ENCODE measurements around the gene SPATS2L.
A peak's percentile ranks its signal among the peaks of the same experiment; 100 is the strongest.

Gene SPATS2L

DNA sequence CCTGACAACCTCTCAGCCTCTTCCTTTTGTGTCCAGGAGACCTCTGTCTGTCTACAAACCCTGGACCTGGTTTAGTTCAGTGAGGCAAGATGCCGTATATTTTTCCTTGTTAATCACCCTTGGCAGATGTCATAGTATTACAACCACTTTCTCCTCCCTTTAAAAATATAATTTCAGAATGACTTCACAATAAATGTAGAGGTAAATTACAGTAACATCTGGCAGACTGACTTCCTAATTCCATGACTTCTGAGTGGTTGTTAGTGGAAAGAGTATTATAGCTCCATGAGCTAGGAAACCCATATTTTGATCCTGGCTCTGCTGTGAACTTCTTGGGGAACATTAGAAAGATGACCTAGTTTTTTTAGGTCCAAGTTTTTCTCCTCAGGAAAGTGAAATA lies 39.5 kb downstream of the SPATS2L start:
- H3K4me3 ChIP-seq (ENCODE audit: insufficient read depth, low read depth, low read length) = no peak overlapping the region
- no peaks in the 10 kb centered on the region for H3K36me3 ChIP-seq (ENCODE audit: control insufficient read depth, insufficient read depth, low read length)
- no peaks in the 10 kb centered on the region for H3K27me3 ChIP-seq (ENCODE audit: control insufficient read depth, insufficient read depth, low read length, poor library complexity, severe bottlenecking)
- 88% methylated on average over 1 of the region's 1 CpG; no CpG with 5 or more reads in 1 of the 2 experiments for WGBS, 2 experiments
- peaks cover 3% of the 10 kb centered on the region for H3K4me1 ChIP-seq (ENCODE audit: control insufficient read depth, insufficient read depth, low read length)
- H3K9me3 ChIP-seq (ENCODE audit: control insufficient read depth, low read length) = no peaks in the 10 kb centered on the region
- no peak overlapping the region for H3K27ac ChIP-seq (ENCODE audit: insufficient read depth, low read depth, low read length, poor library complexity, severe bottlenecking)

DNA sequence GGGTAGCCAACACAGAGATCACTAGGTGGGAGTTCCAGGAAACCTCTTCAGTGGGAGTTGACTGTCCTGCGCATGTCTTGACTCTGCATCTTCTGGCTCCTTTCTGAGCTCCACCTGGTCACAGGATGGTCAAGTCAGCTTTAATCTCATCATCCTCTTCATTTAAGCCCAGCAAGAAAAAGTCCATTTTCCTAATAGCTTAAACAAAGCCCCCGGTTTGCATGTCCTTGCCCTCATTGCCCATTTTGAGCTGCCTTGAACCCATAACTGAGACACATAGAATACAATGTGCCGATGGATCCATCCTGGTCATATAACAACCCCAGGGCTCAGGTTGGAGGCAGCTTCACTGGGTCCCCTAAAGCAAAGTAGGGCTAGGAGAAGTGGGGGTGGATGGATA lies 40.8 kb downstream of the SPATS2L start:
- Histone ChIP-seq H3K27ac (ENCODE audit: insufficient read depth, low read depth, low read length, poor library complexity, severe bottlenecking) (no peak overlapping the region), H3K4me3 (ENCODE audit: insufficient read depth, low read depth, low read length) (no peak overlapping the region), H3K9me3 (ENCODE audit: control insufficient read depth, low read length) (no peaks in the 10 kb centered on the region), H3K36me3 (ENCODE audit: control insufficient read depth, insufficient read depth, low read length) (no peaks in the 10 kb centered on the region), H3K4me1 (ENCODE audit: control insufficient read depth, insufficient read depth, low read length) (peaks cover 15% of the 10 kb centered on the region), H3K27me3 (ENCODE audit: control insufficient read depth, insufficient read depth, low read length, poor library complexity, severe bottlenecking) (no peaks in the 10 kb centered on the region)
- WGBS, 2 experiments = 96 to 98% methylated on average over 3 of the region's 3 CpGs

DNA sequence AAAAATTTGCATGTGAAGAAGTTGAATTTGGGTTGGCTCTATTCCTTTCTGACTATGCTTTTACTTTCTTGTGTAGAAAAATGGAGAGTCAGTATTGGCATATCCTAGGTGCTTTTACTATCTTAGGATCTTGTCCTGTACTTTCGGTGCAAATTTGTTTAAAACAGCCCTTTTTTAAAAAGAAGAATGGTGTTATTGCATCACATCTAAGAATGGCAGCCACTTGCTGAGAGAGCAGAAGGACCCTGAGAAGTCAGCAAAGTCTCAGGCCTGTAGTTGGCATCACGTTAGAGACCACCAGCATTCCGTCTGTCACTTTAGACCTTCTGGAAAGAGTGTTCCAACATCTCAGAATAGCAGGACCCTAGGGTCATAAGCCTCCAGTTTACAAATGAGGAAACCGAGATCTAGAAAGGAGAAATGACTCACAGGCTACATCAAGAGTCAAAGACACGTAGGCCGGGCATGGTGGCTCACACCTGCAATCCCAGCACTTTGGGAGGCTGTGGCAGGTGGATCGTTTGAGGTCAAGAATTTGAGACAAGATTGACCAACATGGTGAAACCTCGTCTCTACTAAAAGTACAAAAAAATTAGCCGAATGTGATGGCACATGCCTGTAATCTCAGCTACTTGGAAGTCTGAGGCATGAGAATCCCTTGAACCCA lies 42.5 kb downstream of the SPATS2L start:
- Histone ChIP-seq H3K27me3 (ENCODE audit: control insufficient read depth, insufficient read depth, low read length, poor library complexity, severe bottlenecking) (no peaks in the 10 kb centered on the region), H3K36me3 (ENCODE audit: control insufficient read depth, insufficient read depth, low read length) (no peaks in the 10 kb centered on the region), H3K4me3 (ENCODE audit: insufficient read depth, low read depth, low read length) (no peak overlapping the region), H3K4me1 (ENCODE audit: control insufficient read depth, insufficient read depth, low read length) (peaks cover 21% of the 10 kb centered on the region), H3K9me3 (ENCODE audit: control insufficient read depth, low read length) (no peaks in the 10 kb centered on the region), H3K27ac (ENCODE audit: insufficient read depth, low read depth, low read length, poor library complexity, severe bottlenecking) (no peak overlapping the region)
- WGBS, 2 experiments = 95% methylated on average over 9 of the region's 9 CpGs

DNA sequence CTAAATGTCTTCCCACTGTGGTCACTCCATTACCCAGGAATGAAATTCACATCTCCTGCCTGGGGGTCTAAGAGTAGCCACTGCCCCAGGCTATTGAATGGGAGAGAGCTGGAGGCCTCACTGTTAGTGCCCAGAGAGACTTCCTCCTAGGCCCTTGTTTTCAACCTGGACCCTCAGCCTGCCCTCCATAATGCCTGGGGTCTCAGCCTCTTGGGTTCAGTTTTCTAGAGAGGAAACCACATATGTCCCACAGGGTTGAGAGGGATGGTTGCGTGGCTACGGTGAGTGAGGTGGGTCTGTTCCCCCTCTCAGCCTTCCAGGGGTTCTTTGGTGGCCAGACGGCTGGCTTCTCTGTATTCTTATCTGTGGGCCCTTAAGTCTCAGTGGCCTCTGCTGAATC lies 43.4 kb downstream of the SPATS2L start:
- no peak overlapping the region for H3K27ac ChIP-seq (ENCODE audit: insufficient read depth, low read depth, low read length, poor library complexity, severe bottlenecking)

DNA sequence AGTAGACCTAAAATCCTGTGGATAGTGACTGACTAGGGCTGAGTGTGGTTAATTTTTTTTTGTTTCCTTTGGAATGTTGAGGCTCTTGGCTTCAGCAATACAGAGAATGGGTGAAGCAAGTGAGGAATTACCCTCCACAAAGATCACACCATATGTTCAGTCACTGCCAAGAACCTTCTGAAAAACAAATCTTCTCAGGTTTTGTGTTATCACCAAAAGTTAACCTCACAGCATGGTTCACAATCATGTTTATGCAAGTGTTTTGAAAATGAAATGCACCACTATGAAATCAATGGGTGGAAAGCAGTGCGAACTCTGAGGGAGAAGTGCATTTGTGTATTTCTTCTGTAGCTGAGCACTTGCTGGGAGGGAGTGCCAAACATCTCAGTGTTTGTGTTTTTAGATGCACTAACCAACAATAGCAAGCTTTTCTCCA lies 44.4 kb downstream of the SPATS2L start:
- peaks cover 21% of the 10 kb centered on the region for H3K4me1 ChIP-seq (ENCODE audit: control insufficient read depth, insufficient read depth, low read length)
- no peaks in the 10 kb centered on the region for H3K27me3 ChIP-seq (ENCODE audit: control insufficient read depth, insufficient read depth, low read length, poor library complexity, severe bottlenecking)
- H3K9me3 ChIP-seq (ENCODE audit: control insufficient read depth, low read length) = no peaks in the 10 kb centered on the region
- peak overlapping the region; percentile 31 for H3K27ac ChIP-seq (ENCODE audit: insufficient read depth, low read depth, low read length, poor library complexity, severe bottlenecking)
- H3K36me3 ChIP-seq (ENCODE audit: control insufficient read depth, insufficient read depth, low read length) = no peaks in the 10 kb centered on the region
- no peak overlapping the region for H3K4me3 ChIP-seq (ENCODE audit: insufficient read depth, low read depth, low read length)
- 83 to 97% methylated on average over 1 of the region's 1 CpG for WGBS, 2 experiments

More for the DNA sequence above, 43.4 kb downstream of the SPATS2L start:
- Histone ChIP-seq H3K9me3 (ENCODE audit: control insufficient read depth, low read length) (no peaks in the 10 kb centered on the region), H3K36me3 (ENCODE audit: control insufficient read depth, insufficient read depth, low read length) (no peaks in the 10 kb centered on the region), H3K27me3 (ENCODE audit: control insufficient read depth, insufficient read depth, low read length, poor library complexity, severe bottlenecking) (no peaks in the 10 kb centered on the region), H3K4me3 (ENCODE audit: insufficient read depth, low read depth, low read length) (no peak overlapping the region), H3K4me1 (ENCODE audit: control insufficient read depth, insufficient read depth, low read length) (peaks cover 21% of the 10 kb centered on the region)
- WGBS, 2 experiments = 90 to 94% methylated on average over 3 of the region's 3 CpGs

DNA sequence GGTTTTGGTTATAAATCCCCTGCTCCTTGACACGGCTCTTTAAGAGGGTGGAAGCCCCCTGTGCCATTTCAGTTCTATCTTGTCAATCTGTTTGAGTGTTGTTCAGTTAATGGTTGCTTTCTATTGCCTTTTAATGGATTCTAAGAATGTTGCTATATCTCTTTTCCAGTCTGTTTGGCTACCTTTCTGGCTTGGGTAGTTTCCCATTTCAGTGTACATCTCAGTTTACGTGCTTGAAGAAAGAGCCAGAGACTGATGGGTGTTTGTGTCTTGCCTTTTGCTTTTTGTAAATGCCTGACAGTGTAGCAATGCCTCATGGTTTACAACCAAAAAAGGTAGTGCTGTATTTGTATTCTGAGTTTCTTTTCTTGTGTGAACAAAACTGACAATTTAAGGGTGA lies 45.3 kb downstream of the SPATS2L start:
- no peaks in the 10 kb centered on the region for H3K9me3 ChIP-seq (ENCODE audit: control insufficient read depth, low read length)
- H3K4me3 ChIP-seq (ENCODE audit: insufficient read depth, low read depth, low read length) = no peak overlapping the region
- WGBS, 2 experiments = 75 to 77% methylated on average over 2 of the region's 2 CpGs
- no peaks in the 10 kb centered on the region for H3K27me3 ChIP-seq (ENCODE audit: control insufficient read depth, insufficient read depth, low read length, poor library complexity, severe bottlenecking)
- H3K36me3 ChIP-seq (ENCODE audit: control insufficient read depth, insufficient read depth, low read length) = no peaks in the 10 kb centered on the region
- H3K4me1 ChIP-seq (ENCODE audit: control insufficient read depth, insufficient read depth, low read length) = peaks cover 26% of the 10 kb centered on the region
- peak overlapping the region; percentile 12 for H3K27ac ChIP-seq (ENCODE audit: insufficient read depth, low read depth, low read length, poor library complexity, severe bottlenecking)

DNA sequence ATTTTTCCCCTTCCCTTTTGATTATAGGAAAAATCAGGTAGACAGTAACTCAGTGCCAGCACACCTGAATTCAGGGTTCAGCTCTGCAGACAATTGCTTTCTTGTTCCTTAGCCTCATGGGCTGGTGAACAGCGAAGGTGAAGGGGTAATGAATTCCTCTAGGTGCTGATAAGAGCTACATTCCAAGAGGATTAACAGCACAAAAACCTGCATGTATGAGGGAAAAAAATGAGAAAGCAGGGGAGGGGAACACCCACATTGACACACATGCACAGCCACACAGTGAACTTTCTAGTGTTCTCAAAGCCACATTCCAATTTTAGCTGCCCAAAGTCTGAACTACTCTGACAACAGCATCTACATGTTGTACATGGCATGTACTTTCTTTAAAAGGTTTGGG lies 46.1 kb downstream of the SPATS2L start:
- H3K4me1 ChIP-seq (ENCODE audit: control insufficient read depth, insufficient read depth, low read length) = peaks cover 34% of the 10 kb centered on the region
- H3K36me3 ChIP-seq (ENCODE audit: control insufficient read depth, insufficient read depth, low read length) = no peaks in the 10 kb centered on the region
- no peaks in the 10 kb centered on the region for H3K9me3 ChIP-seq (ENCODE audit: control insufficient read depth, low read length)
- no peak overlapping the region for H3K27ac ChIP-seq (ENCODE audit: insufficient read depth, low read depth, low read length, poor library complexity, severe bottlenecking)
- no peaks in the 10 kb centered on the region for H3K27me3 ChIP-seq (ENCODE audit: control insufficient read depth, insufficient read depth, low read length, poor library complexity, severe bottlenecking)
- H3K4me3 ChIP-seq (ENCODE audit: insufficient read depth, low read depth, low read length) = no peak overlapping the region
- WGBS, 2 experiments = 52 to 77% methylated on average over 1 of the region's 1 CpG

DNA sequence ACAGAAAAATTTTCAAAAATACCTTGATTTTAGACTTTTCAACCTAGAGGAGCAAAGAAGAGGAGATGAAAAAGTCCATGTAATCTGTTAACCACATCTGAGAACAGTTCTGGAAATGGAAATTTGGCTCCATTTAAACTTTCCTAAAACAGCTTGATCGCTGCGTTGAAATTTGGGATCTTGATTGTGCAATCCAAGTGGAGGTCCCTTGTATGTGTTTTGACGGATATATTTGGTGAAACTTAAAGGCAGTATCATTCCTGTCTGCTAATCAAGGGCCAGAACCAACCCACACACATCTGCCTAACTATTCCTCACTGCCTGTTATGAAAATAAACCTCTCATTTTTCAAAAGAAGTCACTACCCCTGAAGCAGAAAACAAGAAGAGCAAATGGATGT lies 46.6 kb downstream of the SPATS2L start:
- Histone ChIP-seq H3K36me3 (ENCODE audit: control insufficient read depth, insufficient read depth, low read length) (no peaks in the 10 kb centered on the region), H3K9me3 (ENCODE audit: control insufficient read depth, low read length) (no peaks in the 10 kb centered on the region), H3K27ac (ENCODE audit: insufficient read depth, low read depth, low read length, poor library complexity, severe bottlenecking) (no peak overlapping the region), H3K4me3 (ENCODE audit: insufficient read depth, low read depth, low read length) (no peak overlapping the region), H3K27me3 (ENCODE audit: control insufficient read depth, insufficient read depth, low read length, poor library complexity, severe bottlenecking) (no peaks in the 10 kb centered on the region), H3K4me1 (ENCODE audit: control insufficient read depth, insufficient read depth, low read length) (peaks cover 35% of the 10 kb centered on the region)
- WGBS, 2 experiments = 100% methylated on average over 2 to 3 of the region's 3 CpGs

DNA sequence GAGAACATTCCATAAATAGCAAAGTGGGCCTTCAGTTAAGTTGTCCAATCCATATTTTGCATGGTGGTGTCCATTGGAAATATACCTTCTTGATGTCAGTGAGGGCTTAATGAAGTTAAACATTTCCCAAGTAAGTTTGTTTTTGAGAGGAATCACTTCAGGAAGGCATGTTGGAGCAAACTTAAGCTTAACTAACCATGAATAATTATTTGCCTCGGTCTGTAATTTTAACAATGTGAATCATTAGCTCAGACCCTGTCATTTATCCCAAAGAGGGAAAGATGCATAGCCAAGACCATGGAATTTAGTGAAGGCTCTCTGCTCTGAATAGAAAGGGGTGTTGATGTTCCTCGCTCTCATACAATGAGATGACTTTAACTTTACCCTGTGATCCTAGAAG lies 47.4 kb downstream of the SPATS2L start:
- Histone ChIP-seq H3K27ac (ENCODE audit: insufficient read depth, low read depth, low read length, poor library complexity, severe bottlenecking) (no peak overlapping the region), H3K4me3 (ENCODE audit: insufficient read depth, low read depth, low read length) (no peak overlapping the region), H3K36me3 (ENCODE audit: control insufficient read depth, insufficient read depth, low read length) (no peaks in the 10 kb centered on the region), H3K9me3 (ENCODE audit: control insufficient read depth, low read length) (no peaks in the 10 kb centered on the region), H3K27me3 (ENCODE audit: control insufficient read depth, insufficient read depth, low read length, poor library complexity, severe bottlenecking) (no peaks in the 10 kb centered on the region), H3K4me1 (ENCODE audit: control insufficient read depth, insufficient read depth, low read length) (peaks cover 35% of the 10 kb centered on the region)
- 93 to 96% methylated on average over 2 of the region's 2 CpGs for WGBS, 2 experiments

DNA sequence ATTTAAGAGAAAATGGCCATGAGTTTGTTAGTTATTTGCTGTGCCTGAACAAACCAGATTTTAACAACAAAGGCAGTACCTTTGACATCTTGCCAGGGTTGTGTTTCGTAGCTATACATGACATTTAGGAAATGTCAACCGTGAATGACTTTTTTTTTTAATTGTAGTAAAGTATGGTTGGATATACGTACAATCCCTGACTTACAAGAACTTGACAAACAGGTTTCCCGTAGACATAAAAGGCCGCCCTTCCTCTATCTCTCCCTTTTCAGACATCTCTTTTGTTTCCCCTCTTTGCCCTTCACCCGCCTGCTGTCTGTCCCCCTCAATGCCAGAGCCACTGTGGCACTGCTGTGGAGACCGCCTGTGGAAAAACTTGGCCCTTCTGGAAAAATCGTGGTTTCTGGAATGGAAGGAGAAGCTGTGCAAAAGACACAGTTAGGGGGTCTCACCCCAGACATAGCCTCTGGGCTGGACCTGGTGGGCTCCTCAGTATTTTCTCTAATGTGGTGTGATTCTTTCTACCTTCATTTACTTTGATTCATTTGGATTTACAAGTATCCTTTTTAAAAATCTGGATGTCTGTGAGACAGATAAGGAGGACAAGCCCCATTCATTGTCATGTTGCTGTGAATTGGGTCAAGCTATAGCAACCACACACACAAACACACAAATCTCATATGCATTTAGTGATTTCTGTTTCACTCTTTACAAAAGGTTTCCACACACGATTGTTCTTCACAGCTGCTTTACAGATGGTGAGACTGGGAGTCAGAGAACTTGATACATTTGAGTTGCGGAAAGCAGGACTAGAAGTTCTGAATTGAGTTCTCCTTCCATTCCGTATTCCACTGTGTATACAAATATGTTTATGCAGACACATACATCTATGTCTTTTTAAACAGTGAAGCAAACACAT lies 48.6 kb downstream of the SPATS2L start:
- peaks cover 35% of the 10 kb centered on the region for H3K4me1 ChIP-seq (ENCODE audit: control insufficient read depth, insufficient read depth, low read length)
- no peaks in the 10 kb centered on the region for H3K27me3 ChIP-seq (ENCODE audit: control insufficient read depth, insufficient read depth, low read length, poor library complexity, severe bottlenecking)
- WGBS, 2 experiments = 85% methylated on average over 10 to 11 of the region's 11 CpGs

More for the DNA sequence above, 48.6 kb downstream of the SPATS2L start:
- no peaks in the 10 kb centered on the region for H3K9me3 ChIP-seq (ENCODE audit: control insufficient read depth, low read length)
- H3K4me3 ChIP-seq (ENCODE audit: insufficient read depth, low read depth, low read length) = no peak overlapping the region
- H3K36me3 ChIP-seq (ENCODE audit: control insufficient read depth, insufficient read depth, low read length) = no peaks in the 10 kb centered on the region
- H3K27ac ChIP-seq (ENCODE audit: insufficient read depth, low read depth, low read length, poor library complexity, severe bottlenecking) = no peak overlapping the region

Measured in ectodermal cell (in vitro differentiated cells).